B cell (primary cell): ENCODE results near the gene U2AF2. TPM values are rescaled to one million over a fixed set of nuclear protein-coding genes. Genes with fewer than 3 reads are reported as not detected.

Experiments used
- ATAC-seq: fragments of 200-7000 bp; cut with Tn5 transposase; one replicate; pipeline ENCODE4 v1.10.0; 2021; ENCODE audit warnings: low read depth, mild to moderate bottlenecking, moderate number of reproducible peaks, moderate library complexity
- CTCF ChIA-PET: fragments of 350-600 bp; sonication (Branson Sonifier 250); formaldehyde crosslinking; loops from one replicate; lab custom pipeline; 2021; ENCODE audit warnings: antibody characterized with exemption, inconsistent platforms; lab: Charles Lee
- POLR2A ChIA-PET: fragments of 350-600 bp; sonication (Branson Sonifier 250); formaldehyde crosslinking; loops from one replicate; lab custom pipeline; 2021; ENCODE audit warnings: antibody characterized with exemption; lab: Charles Lee
- DNase-seq: peaks from one replicate; pipeline ENCODE4 v3.0.0; 2013
- H2AFZ ChIP-seq: 2 replicates; pipeline ENCODE4 v1.6.1; 2012; ENCODE audit warnings: mild to moderate bottlenecking, low read depth, low read length; ENCODE audit not compliant: insufficient read depth, poor library complexity, severe bottlenecking
- H3K27ac ChIP-seq, 2 donors: 1 replicate in 1 of 2; 2 replicates in 1 of 2; pipeline ENCODE4 v1.5.1; 2012 to 2013; ENCODE audit warnings: low read length in 2 of 2, mild to moderate bottlenecking in 2 of 2, moderate library complexity in 1 of 2
- H3K27me3 ChIP-seq, 4 experiments: fragments of 200-600 bp in 1 of 4; sonication (generic) in 1 of 4; replicated peaks in 1 of 4; 1 replicate in 2 of 4; 2 replicates in 2 of 4; pipeline versions ENCODE4 v1.6.1 to v1.7.0; 2013 to 2016; ENCODE audit warnings: low read length in 3 of 4, mild to moderate bottlenecking in 2 of 4, mixed read lengths in 1 of 4, moderate library complexity in 1 of 4; ENCODE audit not compliant: insufficient read depth in 4 of 4, control insufficient read depth in 3 of 4; ENCODE audit errors: control extremely low read depth in 1 of 4
- H3K36me3 ChIP-seq, 2 experiments: replicated peaks in 1 of 2; 1 replicate in 1 of 2; 2 replicates in 1 of 2; pipeline versions ENCODE4 v1.6.1 to v1.7.1; 2013; ENCODE audit warnings: low read length in 1 of 2; ENCODE audit not compliant: insufficient read depth in 2 of 2, control insufficient read depth in 1 of 2; ENCODE audit errors: control extremely low read depth in 1 of 2, extremely low read depth in 1 of 2
- H3K4me1 ChIP-seq, 2 donors: fragments of 200-600 bp in 1 of 2; sonication (generic) in 1 of 2; 1 replicate in 1 of 2; 2 replicates in 1 of 2; pipeline versions ENCODE4 v1.5.1 to v1.6.1; 2013 to 2017; ENCODE audit warnings: low read length in 2 of 2; ENCODE audit not compliant: control insufficient read depth in 2 of 2, insufficient read depth in 2 of 2
- H3K4me2 ChIP-seq: replicated peaks from 2 replicates; pipeline ENCODE3; 2012; ENCODE audit warnings: mild to moderate bottlenecking, low read depth, low read length; ENCODE audit not compliant: poor library complexity, severe bottlenecking
- H3K4me3 ChIP-seq, 5 experiments: fragments of 200-600 bp in 1 of 5; sonication (generic) in 1 of 5; 1 replicate in 3 of 5; 2 replicates in 2 of 5; pipeline versions ENCODE4 v1.5.1 to v1.7.0; 2011 to 2016; ENCODE audit warnings: low read length in 4 of 5, mild to moderate bottlenecking in 4 of 5, low read depth in 2 of 5, control low read depth in 1 of 5, moderate library complexity in 1 of 5; ENCODE audit not compliant: insufficient read depth in 1 of 5; ENCODE audit errors: control extremely low read depth in 1 of 5, extremely low read depth in 1 of 5
- H3K79me2 ChIP-seq: fragments of 200-600 bp; sonication (generic); one replicate; pipeline ENCODE4 v1.6.0; 2016; ENCODE audit warnings: low read length; ENCODE audit not compliant: control insufficient read depth, insufficient read depth
- H3K9ac ChIP-seq: fragments of 200-600 bp; sonication (generic); 2 replicates; pipeline ENCODE4 v1.6.1; 2017; ENCODE audit warnings: mild to moderate bottlenecking, low read length, moderate library complexity
- H3K9me3 ChIP-seq, 3 donors: one replicate each; pipeline versions ENCODE4 v1.6.1 to v1.7.1; 2013; ENCODE audit warnings: low read length in 2 of 3; ENCODE audit not compliant: control insufficient read depth in 2 of 3, insufficient read depth in 1 of 3; ENCODE audit errors: control extremely low read depth in 1 of 3
- H4K20me1 ChIP-seq: 2 replicates; pipeline ENCODE4 v1.6.0; 2012; ENCODE audit warnings: mild to moderate bottlenecking, low read length; ENCODE audit not compliant: insufficient read depth, control insufficient read depth, poor library complexity, severe bottlenecking
- H3K27ac Mint-ChIP-seq: one replicate; pipeline ENCODE4 v1.8.0; 2021; ENCODE audit warnings: mixed read lengths
- H3K27me3 Mint-ChIP-seq: one replicate; pipeline ENCODE4 v1.8.0; 2021; ENCODE audit warnings: mixed read lengths
- H3K4me1 Mint-ChIP-seq: one replicate; pipeline ENCODE4 v1.8.0; 2021; ENCODE audit warnings: mixed read lengths
- H3K4me3 Mint-ChIP-seq: one replicate; pipeline ENCODE4 v1.8.0; 2021; ENCODE audit warnings: mixed read lengths
- H3K9me3 Mint-ChIP-seq: one replicate; pipeline ENCODE4 v1.8.0; 2022; ENCODE audit warnings: mixed read lengths; ENCODE audit not compliant: insufficient read depth
- EZH2 ChIP-seq: IDR thresholded peaks from 2 replicates; pipeline ENCODE4 v1.6.1; 2012; ENCODE audit warnings: borderline replicate concordance, low read depth, mild to moderate bottlenecking, moderate library complexity, low read length; ENCODE audit not compliant: insufficient read depth, poor library complexity, severe bottlenecking
- WGBS: methylation state at CpG from one replicate; pipeline ENCODE4 v1.1.5; 2013; ENCODE audit warnings: missing lambda C conversion rate; ENCODE audit not compliant: insufficient coverage; 5-methylcytosine and 5-hydroxymethylcytosine counted together
- intact Hi-C: fragments of 100-400 bp; cut with micrococcal nuclease; formaldehyde crosslinking; loops from one replicate; pipeline ENCODE4 v1.10.0; 2022
- polyA plus RNA-seq: library from polyadenylated mRNA; depleted of rRNA; stranded (reverse); fragments of >200 nt; gene quantifications from 2 replicates; pipeline ENCODE4 v1.2.3, GENCODE V29; 2012
- total RNA-seq, 2 donors: library from RNA; stranded (reverse); fragments of 120-200 nt in 1 of 2; gene quantifications; 1 replicate in 1 of 2; 2 replicates in 1 of 2; pipeline versions ENCODE4 v1.2.3 to v1.2.4, GENCODE V29; 2013 to 2022
- TF ChIP-seq, protein P1 (sequence below): fragments of 200-600 bp; IDR thresholded peaks from one replicate; pipeline ENCODE4 v1.8.0; 2022; ENCODE audit warnings: antibody characterized with exemption, mild to moderate bottlenecking

U2AF2 gene
- total and polyA plus RNA-seq, 2 donors (not counting 1 experiment from before 2014, with no cell fraction given): 275 to 300 TPM

DNA sequence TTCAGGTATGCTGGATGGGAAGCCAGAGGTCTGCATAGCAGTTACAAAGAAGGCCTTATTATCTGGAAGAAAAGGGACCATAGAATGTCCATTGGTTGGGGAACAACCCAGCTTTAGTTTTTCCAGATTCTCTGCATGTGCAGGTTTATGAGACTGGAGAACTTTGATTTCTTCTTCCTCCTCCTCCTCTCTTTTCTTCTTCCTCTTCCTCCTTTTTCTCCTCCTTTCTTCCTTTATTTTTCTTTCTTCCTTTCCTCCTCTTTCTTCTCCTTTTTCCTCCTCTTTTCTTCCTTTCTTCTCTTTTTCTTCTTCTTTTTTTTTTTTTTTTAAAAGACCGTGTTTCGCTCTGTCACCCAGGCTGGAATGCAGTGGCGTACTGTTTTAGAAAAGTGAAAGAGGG is 51.1 kb downstream of the U2AF2 start:
- WGBS: no CpG with 5 or more reads among the region's 3 CpGs
- Histone ChIP-seq H2AFZ (no peak overlapping the region), H3K27me3 (no peaks in the 10 kb centered on the region), H4K20me1 (peaks cover 12% of the 10 kb centered on the region), H3K4me1 (peaks cover 0 to 8% of the 10 kb centered on the region in 2 donors), H3K9ac (no peak overlapping the region), H3K9me3 (peaks cover 0 to 6% (median 0%) of the 10 kb centered on the region in 3 donors), H3K4me3 (no peak overlapping the region), H3K36me3 (peaks cover 0 to 2% of the 10 kb centered on the region in 2 experiments), H3K27ac (no peak overlapping the region), H3K79me2 (no peaks in the 10 kb centered on the region), H3K4me2 (no peak overlapping the region)
- H3K27me3 Mint-ChIP-seq: no peaks in the 10 kb centered on the region
- TF ChIP-seq, protein P1, sequence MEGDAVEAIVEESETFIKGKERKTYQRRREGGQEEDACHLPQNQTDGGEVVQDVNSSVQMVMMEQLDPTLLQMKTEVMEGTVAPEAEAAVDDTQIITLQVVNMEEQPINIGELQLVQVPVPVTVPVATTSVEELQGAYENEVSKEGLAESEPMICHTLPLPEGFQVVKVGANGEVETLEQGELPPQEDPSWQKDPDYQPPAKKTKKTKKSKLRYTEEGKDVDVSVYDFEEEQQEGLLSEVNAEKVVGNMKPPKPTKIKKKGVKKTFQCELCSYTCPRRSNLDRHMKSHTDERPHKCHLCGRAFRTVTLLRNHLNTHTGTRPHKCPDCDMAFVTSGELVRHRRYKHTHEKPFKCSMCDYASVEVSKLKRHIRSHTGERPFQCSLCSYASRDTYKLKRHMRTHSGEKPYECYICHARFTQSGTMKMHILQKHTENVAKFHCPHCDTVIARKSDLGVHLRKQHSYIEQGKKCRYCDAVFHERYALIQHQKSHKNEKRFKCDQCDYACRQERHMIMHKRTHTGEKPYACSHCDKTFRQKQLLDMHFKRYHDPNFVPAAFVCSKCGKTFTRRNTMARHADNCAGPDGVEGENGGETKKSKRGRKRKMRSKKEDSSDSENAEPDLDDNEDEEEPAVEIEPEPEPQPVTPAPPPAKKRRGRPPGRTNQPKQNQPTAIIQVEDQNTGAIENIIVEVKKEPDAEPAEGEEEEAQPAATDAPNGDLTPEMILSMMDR: no peak
- TF ChIP-seq EZH2: no peak
- ChIA-PET POLR2A (interaction anchor here (0.6 kb wide), 1 partner anchor 656 kb away, joined by 3 read pairs; no protein-coding TSS in a partner anchor), CTCF (no interaction called here)
- no peak for DNase-seq
- intact Hi-C loops: no loop called here
- ATAC-seq: no peak
- H3K4me1 Mint-ChIP-seq: peaks cover 8% of the 10 kb centered on the region
- no peak overlapping the region for H3K27ac Mint-ChIP-seq
- no peaks in the 10 kb centered on the region for H3K9me3 Mint-ChIP-seq
- no peak overlapping the region for H3K4me3 Mint-ChIP-seq

GRCh38 chr19:55711719-55712118 is 56.9 kb downstream of the U2AF2 start:
- TF ChIP-seq, protein P1: no peak
- TF ChIP-seq EZH2: no peak
- H3K27me3 ChIP-seq: peaks cover 0 to 8% (median 3%) of the 10 kb centered on the region in 4 experiments
- no peak overlapping the region for H3K4me2 ChIP-seq
- H3K9ac ChIP-seq: no peak overlapping the region
- no peaks in the 10 kb centered on the region for H3K36me3 ChIP-seq
- POLR2A ChIA-PET: no interaction called here
- Mint-ChIP-seq H3K4me3 (no peak overlapping the region), H3K27me3 (peaks cover 16% of the 10 kb centered on the region), H3K4me1 (no peaks in the 10 kb centered on the region), H3K9me3 (peaks cover 4% of the 10 kb centered on the region), H3K27ac (no peak overlapping the region)
- no peak overlapping the region for H2AFZ ChIP-seq
- no peak overlapping the region for H3K4me3 ChIP-seq
- H3K9me3 ChIP-seq: peaks cover 0 to 6% (median 0%) of the 10 kb centered on the region in 3 donors
- CTCF ChIA-PET: no interaction called here
- H3K4me1 ChIP-seq: no peaks in the 10 kb centered on the region
- WGBS: 86% methylated on average over 17 of the region's 18 CpGs
- ATAC-seq (no peak), DNase-seq (no peak)
- no peak overlapping the region for H3K27ac ChIP-seq
- intact Hi-C loops: no loop called here
- H3K79me2 ChIP-seq: no peaks in the 10 kb centered on the region
- H4K20me1 ChIP-seq: no peaks in the 10 kb centered on the region
